Measurements from ENCODE around the gene MYO1G.
"Not testable (repeated sequence)": the region's sequence is repeated elsewhere in the genome, so short reads cannot be mapped to it uniquely, and the experiment has no call there.

Gene MYO1G

GRCh38 chr7:44978511-44979366 lies at the start of gene MYO1G:
MYO1G (minus strand) TSS chr7:44979015; CDS start chr7:44978961, 54 bp downstream.
- DNase-seq (ENCODE audit: low read depth) = no peak

DNA sequence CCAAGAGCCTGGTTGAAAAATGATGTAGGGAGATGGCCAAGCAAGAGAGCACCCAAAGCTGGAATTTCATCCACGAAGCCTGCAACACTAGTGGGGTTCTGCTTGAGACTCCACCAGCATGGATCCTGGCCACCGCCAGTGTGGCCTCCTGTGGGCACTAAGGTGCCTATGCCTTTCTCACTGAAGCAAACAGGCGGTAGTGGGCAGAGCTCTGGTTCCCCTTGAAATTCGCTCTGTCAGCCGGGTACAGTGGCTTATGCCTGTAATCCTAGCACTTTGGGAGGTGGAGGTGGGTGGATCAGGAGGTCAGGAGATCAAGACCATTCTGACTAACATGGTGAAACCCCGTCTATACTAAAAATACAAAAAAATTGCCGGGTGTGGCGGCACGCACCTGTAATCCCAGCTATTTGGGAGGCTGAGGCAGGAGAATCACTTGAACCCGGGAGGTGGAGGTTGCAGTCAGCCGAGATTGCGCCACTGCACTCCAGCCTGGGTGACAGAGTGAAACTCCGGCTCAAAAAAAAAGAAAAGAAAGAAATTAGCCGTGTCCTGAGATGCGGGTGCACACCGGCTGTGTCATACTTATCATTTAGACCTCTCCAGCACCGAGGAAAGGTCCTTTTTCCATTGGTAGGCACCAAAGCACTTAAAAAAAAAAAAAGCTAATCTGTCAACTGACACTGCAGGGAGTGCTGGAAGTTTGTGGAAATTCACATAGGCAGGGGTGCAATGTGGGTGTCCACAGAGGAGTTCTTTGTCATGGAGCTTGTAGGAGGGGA lies 49.5 kb upstream of the MYO1G start:
- no peak for DNase-seq (ENCODE audit: low read depth)

DNA sequence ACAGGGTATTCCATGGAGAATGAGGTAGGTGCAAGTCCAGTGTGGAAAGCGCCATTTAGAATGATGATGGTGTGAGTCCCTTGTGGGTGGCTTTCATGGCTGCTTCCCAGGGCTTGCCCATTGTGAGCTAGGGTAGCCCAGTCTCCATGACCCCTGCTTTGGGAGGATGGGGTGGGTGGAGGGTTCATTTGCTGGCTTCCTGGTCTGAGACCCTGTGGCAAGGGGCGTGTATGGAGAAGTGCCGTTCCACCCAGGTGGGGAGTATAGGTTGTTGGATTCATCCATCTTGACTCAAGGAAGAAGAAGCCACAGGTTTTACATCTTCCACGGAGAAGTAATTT lies 48.9 kb upstream of the MYO1G start:
- no peak for DNase-seq (ENCODE audit: low read depth)

- no peak for DNase-seq (ENCODE audit: low read depth)
Measured at GRCh38 chr7:45026984-45027773, 48.4 kb upstream of the MYO1G start.

DNA sequence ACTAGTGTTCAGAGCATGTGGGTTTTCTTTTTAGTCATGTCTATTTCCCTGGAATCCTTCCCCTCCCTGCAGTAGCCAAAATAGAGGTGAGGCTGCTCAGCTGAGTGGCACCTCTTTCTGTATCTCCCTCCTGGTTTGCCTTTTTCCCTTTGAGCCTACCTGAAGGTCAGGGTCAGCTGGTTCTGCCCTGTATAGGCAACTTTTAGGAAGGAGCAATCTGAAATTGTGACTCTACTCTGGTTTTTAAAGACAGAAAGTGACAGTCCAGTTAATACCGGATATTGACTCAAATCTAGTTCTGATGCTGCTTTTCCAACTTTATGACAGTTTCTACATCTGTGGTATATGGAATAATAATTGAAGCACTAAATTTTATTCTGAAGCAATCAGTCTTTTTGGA lies 47.2 kb upstream of the MYO1G start:
- no peak for DNase-seq (ENCODE audit: low read depth)

DNA sequence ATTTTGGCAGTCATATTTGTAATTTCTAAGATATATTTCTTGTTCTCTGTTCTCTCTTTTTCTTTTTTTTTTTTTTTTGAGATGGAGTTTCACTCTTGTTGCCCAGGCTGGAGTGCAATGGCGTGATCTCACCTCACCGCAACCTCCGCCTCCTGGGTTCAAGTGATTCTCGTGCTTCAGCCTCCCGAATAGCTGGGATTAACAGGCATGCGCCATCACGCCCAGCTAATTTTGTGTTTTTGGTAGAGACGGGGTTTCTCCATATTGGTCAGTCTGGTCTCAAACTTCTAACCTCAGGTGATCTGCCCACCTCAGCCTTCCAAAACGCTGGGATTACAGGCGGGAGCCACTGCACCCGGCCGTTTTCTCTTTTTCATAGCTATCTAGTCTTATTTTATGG lies 46.7 kb upstream of the MYO1G start:
- DNase-seq (ENCODE audit: low read depth) = not testable (repeated sequence)

- no peak for DNase-seq (ENCODE audit: low read depth)
Measured at GRCh38 chr7:45024126-45024744, 45.4 kb upstream of the MYO1G start.

DNA sequence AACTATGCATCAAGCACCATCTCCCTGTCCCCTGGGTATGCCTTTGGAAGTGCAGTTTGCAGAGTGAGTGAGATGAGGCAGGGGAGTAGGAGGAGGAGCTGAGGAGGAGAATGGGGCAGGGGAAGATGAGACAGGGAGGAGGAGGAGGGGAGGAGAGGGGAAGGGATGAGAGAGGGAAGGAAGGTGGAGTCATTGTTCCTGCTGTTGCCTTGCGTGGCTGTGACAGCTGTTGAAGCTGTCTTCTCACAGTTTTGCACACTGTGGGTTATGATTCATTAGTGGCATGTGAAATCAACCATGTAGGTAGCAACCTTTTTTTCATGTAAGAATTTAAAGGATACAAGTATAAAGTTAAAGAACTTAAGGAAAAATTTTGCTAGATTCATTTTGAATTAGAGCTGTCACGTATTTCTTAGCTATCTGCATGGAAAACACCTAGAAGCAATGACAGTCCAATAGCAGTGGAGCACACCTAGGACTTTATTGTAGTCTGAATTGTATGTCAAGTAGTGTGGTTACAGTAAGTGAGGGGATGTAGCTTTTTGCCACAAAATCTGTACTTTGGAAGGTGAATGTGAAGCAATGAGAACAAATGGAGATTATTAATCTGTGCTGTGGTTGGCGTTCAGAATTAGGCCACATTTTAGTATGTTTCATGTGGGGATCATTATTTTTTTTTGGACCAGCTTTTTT lies 42.9 kb upstream of the MYO1G start:
- DNase-seq (ENCODE audit: low read depth) = no peak

DNA sequence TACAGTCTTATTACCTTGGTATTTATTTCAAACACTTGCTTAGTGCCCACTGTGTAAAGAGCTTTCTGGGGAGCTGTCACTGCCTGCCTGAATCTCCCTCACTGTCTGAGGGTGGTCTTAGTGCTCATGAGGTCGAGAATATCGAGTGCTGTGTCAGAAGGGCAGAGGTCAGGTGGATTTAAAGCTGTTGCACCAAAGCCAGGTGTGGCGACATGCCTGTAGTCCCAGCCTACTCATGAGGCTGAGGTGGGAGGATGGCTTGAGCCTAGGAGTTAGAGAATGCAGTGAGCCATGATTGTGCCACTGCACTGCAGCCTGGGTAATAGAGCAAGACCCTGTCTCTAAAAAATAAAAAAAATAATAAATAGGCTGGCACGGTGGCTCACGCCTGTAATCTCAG lies 42.1 kb upstream of the MYO1G start:
- DNase-seq (ENCODE audit: low read depth) = no peak

DNA sequence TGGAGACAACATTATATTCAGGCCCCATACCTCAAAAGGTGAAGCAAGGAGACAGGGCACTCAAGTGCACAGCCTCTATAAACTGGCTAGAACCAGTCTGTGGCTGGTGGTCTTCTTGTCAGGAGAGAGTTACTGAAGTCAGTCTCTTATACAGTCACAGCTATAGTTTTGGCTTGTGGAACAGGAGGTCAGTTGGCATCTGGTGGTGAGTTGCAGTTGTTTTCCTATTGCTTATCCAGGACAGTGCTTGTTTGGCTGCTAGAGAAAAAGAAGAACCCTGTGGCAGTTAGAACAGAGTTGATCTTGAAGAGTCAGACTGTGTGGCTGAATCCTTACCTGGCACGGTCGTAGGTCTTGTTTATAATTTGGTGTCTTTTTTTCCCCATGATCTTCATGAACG lies 38.4 kb upstream of the MYO1G start:
- no peak for DNase-seq (ENCODE audit: low read depth)

DNA sequence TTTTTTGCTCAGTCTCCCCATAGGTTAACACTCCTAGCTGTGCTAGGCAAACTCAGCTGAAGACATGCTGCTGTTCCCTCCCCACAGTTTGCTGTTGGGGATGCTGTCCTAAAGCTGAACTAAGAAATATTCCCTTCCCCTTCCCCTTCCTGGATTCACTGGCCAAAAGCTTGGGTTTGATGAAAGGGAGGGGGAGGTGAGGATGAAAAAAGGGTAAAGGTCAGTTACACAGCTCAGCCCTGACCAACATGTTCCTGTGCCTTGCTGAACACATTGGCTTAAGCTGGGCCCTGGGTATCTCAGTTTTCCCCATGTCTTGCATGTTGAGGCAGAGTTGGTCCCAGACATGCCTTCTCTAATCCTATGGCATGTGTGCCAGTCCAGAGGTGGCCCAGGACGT lies 36.5 kb upstream of the MYO1G start:
- DNase-seq (ENCODE audit: low read depth) = no peak

- no peak for DNase-seq (ENCODE audit: low read depth)
Measured at GRCh38 chr7:45013465-45013967, 34.7 kb upstream of the MYO1G start.

DNA sequence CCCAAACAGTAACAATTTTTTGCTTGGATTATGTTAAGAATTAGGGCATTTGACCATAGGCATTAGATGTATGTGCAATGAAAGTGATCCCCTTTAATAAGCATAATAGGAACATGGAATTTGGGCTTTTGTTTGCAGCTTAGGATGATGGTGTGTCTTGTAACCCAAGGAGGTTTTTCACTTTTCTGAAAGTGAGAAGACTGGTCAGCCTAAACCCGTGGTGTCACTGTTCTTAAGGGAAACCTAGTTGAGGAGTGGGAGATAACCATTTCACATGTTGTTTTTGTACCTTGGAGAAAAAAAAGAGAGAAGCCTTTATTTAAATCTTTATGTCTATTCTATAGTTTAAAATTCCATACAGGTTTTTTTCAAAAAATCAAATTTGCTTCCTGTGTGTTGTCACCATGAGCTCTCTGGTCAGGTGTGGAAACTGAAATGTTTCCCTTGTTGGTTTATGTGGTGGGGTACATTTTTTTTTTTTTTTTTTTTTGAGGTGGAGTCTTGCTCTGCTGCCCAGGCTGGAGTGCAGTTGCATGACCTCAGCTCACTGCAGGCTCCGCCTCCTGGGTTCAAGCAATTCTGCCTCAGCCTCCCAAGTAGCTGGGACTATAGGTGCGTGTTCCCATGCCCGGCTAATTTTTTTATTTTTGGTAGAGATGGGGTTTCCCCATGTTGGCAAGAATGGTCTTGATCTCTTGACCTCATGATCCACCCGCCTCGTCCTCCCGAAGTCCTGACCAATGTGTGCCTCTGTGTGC lies 28.9 kb upstream of the MYO1G start:
- no peak for DNase-seq (ENCODE audit: low read depth)

GRCh38 chr7:45007106-45007505 lies 28.3 kb upstream of the MYO1G start:
- no peak for DNase-seq (ENCODE audit: low read depth)

- no peak for DNase-seq (ENCODE audit: low read depth)
Measured at GRCh38 chr7:45003789-45004188, 25.0 kb upstream of the MYO1G start.

DNA sequence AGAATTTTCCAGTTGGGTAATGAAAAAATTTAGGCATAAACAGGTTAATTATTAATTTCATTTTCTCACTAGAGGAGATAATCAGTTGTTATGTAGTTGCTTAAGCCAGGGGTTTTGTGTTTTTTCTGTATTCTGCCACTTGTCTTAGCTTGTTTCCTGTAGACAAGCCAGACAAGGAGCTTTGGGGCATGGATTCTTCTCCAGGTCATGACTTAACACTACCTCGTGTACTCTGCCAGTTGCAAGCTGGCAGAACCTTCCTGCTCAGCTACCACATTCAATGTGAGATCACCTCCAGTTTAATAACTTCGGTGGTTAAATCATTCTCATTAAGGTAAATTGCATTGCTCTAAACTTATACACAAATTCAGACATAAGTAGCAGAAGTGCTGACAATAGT lies 23.0 kb upstream of the MYO1G start:
- DNase-seq (ENCODE audit: low read depth) = no peak

DNA sequence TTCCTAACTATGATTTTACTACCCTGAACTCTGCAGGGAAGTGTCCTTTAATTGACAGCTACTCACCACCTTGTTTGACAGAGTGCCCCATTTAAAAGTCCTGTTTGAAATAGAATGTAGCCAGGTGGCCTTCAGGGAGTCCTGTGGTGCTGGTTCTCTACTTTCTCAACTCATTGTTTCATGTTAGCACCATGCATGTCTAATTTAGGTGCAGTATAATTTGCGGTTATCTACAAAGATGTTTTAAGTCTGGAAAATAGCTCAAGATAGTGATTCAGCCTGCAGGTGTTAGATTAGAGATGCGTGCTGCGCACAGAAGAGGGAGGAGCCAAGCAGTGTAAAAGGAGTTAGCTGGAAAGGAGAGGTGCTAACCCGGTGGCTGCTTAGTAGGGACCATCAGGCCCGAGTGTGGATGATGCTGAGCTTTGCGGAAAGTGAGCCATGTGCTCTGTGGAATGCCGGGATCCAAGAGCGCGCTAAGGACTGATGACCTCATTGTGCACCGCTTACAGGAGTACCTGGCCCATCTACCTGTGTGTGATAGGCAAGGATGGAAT lies 22.4 kb upstream of the MYO1G start:
- DNase-seq (ENCODE audit: low read depth) = no peak

DNA sequence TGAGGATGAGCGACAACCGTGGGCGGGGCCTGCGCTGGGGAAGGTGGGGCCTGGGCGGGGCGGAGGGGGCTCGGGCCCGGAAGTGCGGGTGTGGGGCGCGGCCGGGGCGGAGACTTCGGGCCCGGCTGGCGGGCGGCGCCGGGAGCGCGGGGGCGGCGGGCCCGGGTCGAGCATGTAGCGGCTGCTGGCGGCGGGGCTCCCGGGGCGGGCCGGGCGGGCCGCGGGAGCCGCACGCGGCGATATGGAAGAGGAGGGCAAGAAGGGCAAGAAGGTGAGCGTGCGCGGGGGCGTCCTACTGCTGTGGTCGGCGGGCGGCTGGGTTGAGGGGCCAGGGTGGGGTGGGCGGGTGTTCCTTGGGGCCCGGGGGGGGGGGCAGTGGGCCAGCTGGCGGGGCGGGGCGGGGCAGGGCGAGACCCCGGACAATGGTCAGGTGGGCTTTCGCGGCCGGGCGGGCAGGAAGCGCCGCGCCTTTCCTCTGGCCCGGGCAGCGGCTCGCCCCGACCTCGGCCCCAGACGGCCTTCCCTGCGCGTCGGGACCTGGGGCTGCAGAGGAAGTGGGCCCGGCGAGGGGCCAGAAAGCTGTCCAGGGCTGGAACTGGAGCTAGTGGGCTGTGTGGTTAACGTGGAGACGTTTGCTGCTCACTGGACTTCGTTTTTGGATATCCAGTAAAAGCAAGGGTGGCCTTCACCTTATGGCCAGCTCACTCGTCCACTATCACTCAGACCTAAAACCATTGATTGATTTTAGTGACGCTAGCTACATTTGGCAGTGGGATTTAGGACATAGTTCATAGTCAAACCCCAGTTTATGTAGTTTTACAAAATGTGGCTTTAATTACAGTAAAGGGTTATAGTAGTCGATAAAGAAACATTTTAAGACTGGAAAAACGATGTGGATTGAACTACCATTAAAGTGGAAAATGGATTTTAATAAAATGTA lies 21.5 kb upstream of the MYO1G start, which contains the start of gene CCM2:
TSS of gene CCM2 (plus strand) at position 109 of the 940 bp plus-strand sequence. CDS start at position 242, 133 bp downstream.
- DNase-seq (ENCODE audit: low read depth) = no peak

Measured in stromal cell of bone marrow (primary cell).